Amniotic epithelial cell (primary cell): ENCODE results near the gene PROSER2.

ENCODE experiments used
- DNase-seq: peaks from one replicate; pipeline ENCODE4 v3.0.0-alpha.2; 2010; ENCODE audit warnings: low read depth

PROSER2 gene

GRCh38 chr10:11909618-11910017 is 86.5 kb downstream of the PROSER2 start:
- DNase-seq = no peak

- no peak for DNase-seq
Observed at GRCh38 chr10:11910102-11910501, 86.9 kb downstream of the PROSER2 start.

- DNase-seq = peak; percentile 52
Observed at GRCh38 chr10:11913079-11913641, 90.0 kb downstream of the PROSER2 start.

- no peak for DNase-seq
Observed at GRCh38 chr10:11918384-11918783, 95.2 kb downstream of the PROSER2 start.

- DNase-seq = no peak
Observed at GRCh38 chr10:11919271-11919670, 96.1 kb downstream of the PROSER2 start.
